ENCODE results near the gene SOX6. TPM values are rescaled to one million over a fixed set of nuclear protein-coding genes. Genes with fewer than 3 reads are reported as not detected.

The SOX6 gene
- total RNA-seq, 1 experiment from 2014 or later, result not detected

- Mint-ChIP-seq H3K9me3 (peaks cover 3 to 4% of the 10 kb centered on the region in 2 experiments; a peak in 2 of 5 replicates), H3K27ac (no peak overlapping the region), H3K36me3 (ENCODE audit: insufficient read depth in 1 of 3, low read depth in 3 of 3) (peaks cover 0 to 4% (median 3%) of the 10 kb centered on the region in 3 experiments; a peak in 2 of 7 replicates), H3K4me3 (no peak overlapping the region), H3K27me3 (ENCODE audit: low read depth) (peaks cover 57% of the 10 kb centered on the region), H3K4me1 (no peaks in the 10 kb centered on the region)
- Histone ChIP-seq H2BK20ac (ENCODE audit: low read depth, low read length, poor library complexity, severe bottlenecking) (no peak overlapping the region), H4K91ac (ENCODE audit: insufficient read length, low read depth, low read length) (no peak overlapping the region), H3K79me1 (ENCODE audit: insufficient read depth, low read depth, low read length, poor library complexity, severe bottlenecking) (no peaks in the 10 kb centered on the region), H3K79me2 (ENCODE audit: insufficient read depth, low read length) (no peaks in the 10 kb centered on the region), H3K27me3 (ENCODE audit: insufficient read depth, low read length) (no peaks in the 10 kb centered on the region), H2BK120ac (ENCODE audit: low read depth, low read length, poor library complexity, severe bottlenecking) (no peak overlapping the region), H2BK12ac (ENCODE audit: insufficient read length, low read depth, low read length) (no peak overlapping the region), H3T11ph (ENCODE audit: low read length) (no peak overlapping the region), H3K27ac (ENCODE audit: insufficient read length, low read depth, low read length) (no peak overlapping the region), H2BK15ac (ENCODE audit: low read depth, low read length) (no peak overlapping the region), H3K18ac (ENCODE audit: insufficient read length, low read depth, low read length) (no peak overlapping the region), H4K8ac (replicated peaks; ENCODE audit: insufficient read length, low read depth, low read length) (no peak overlapping the region), H3K14ac (ENCODE audit: insufficient read depth, low read length) (no peak overlapping the region), H3K4me2 (ENCODE audit: insufficient read depth, insufficient read length, low read length) (no peak overlapping the region), H2AK5ac (ENCODE audit: insufficient read length, low read length) (no peak overlapping the region), H3K23me2 (ENCODE audit: insufficient read length, low read depth, low read length, poor library complexity, severe bottlenecking) (no peaks in the 10 kb centered on the region), H3K9ac (ENCODE audit: extremely low read depth, insufficient read length, low read length) (no peak overlapping the region), H2BK5ac (ENCODE audit: insufficient read length, low read length) (no peak overlapping the region), H3K4me1 (ENCODE audit: insufficient read depth, low read length) (no peaks in the 10 kb centered on the region), H3K4ac (ENCODE audit: low read depth, low read length) (no peak overlapping the region), H3K23ac (ENCODE audit: insufficient read length, low read depth, low read length) (no peak overlapping the region), H4K5ac (ENCODE audit: insufficient read length, low read depth, low read length) (no peak overlapping the region), H3K9me3 (ENCODE audit: control insufficient read depth, low read depth, low read length) (no peaks in the 10 kb centered on the region), H3K56ac (ENCODE audit: insufficient read length, low read depth, low read length) (no peak overlapping the region), H4K20me1 (ENCODE audit: control insufficient read depth, insufficient read depth, insufficient read length) (no peaks in the 10 kb centered on the region), H2AFZ (ENCODE audit: low read length) (no peak overlapping the region)
- no peak for TF ChIP-seq CTCF (conservative IDR thresholded peaks at IDR 0.05)
- DNase-seq, result no peak
- no CpG with 5 or more reads among the region's 9 CpGs for WGBS (ENCODE audit: extremely low coverage, insufficient read length, low lambda C conversion rate)
Measured at GRCh38 chr11:15942936-15943335, 413.4 kb downstream of the SOX6 start.
